Fibroblast of lung (primary cell): ENCODE data around the gene TNC.

ENCODE experiments used
- CTCF ChIP-seq, 2 donors: IDR thresholded peaks in 1 of 2; conservative IDR thresholded peaks in 1 of 2; 1 replicate in 1 of 2; 2 replicates in 1 of 2; pipeline ENCODE4 v1.5.1; 2011 to 2012; ENCODE audit warnings: low read length in 2 of 2, control low read depth in 1 of 2, inconsistent platforms in 1 of 2, low read depth in 1 of 2, mild to moderate bottlenecking in 1 of 2
- EZH2 ChIP-seq: IDR thresholded peaks from 2 replicates; pipeline ENCODE4 v1.5.1; 2012; ENCODE audit warnings: low read length, control low read depth, mild to moderate bottlenecking; ENCODE audit errors: missing control alignments

- no peak for TF ChIP-seq CTCF (conservative IDR thresholded peaks at IDR 0.05 in 1 of 2, IDR thresholded peaks at IDR 0.05 in 1 of 2; ENCODE audit: low read depth in 1 of 2, low read length in 2 of 2)
- TF ChIP-seq EZH2, result no peak
Observed at GRCh38 chr9:115165233-115165632, 47.3 kb upstream of the TNC start.
